SK-N-SH treated with all-trans-retinoic acid at 6 μM for 48 hours (cell line): Measurements from ENCODE around the gene CREBRF.

Experiments used
- ATAC-seq: fragments of 200-7000 bp; cut with Tn5 transposase; 3 replicates; pipeline ENCODE4 v1.9.1; 2020; ENCODE audit warnings: mild to moderate bottlenecking, moderate library complexity
- ARNTL ChIP-seq: fragments of 450-650 bp; formaldehyde crosslinking; IDR thresholded peaks from 2 replicates; pipeline ENCODE4 v1.5.0; 2020; ENCODE audit warnings: low read depth, mild to moderate bottlenecking, moderate library complexity, borderline replicate concordance
- BACH2 ChIP-seq: fragments of 250-450 bp; sonication (Bioruptor Pico); IDR thresholded peaks from 2 replicates; pipeline ENCODE4 v1.9.0; 2021; ENCODE audit warnings: mild to moderate bottlenecking, borderline replicate concordance
- CREB5 ChIP-seq: fragments of 250-450 bp; sonication (Bioruptor Pico); IDR thresholded peaks from 2 replicates; pipeline ENCODE4 v1.5.1; 2020; ENCODE audit warnings: low read depth, mild to moderate bottlenecking, moderate library complexity
- CSDC2 ChIP-seq: fragments of 250-450 bp; sonication (Bioruptor Pico); IDR thresholded peaks from 2 replicates; pipeline ENCODE4 v1.5.0; 2020; ENCODE audit warnings: mild to moderate bottlenecking, moderate library complexity
- ESRRG ChIP-seq: fragments of 250-450 bp; sonication (Bioruptor Pico); IDR thresholded peaks from 2 replicates; pipeline ENCODE4 v1.6.1; 2021; ENCODE audit warnings: mild to moderate bottlenecking
- GLIS3 ChIP-seq: fragments of 250-450 bp; sonication (Bioruptor Pico); IDR thresholded peaks from 2 replicates; pipeline ENCODE4 v1.5.0; 2020; ENCODE audit warnings: mild to moderate bottlenecking, moderate library complexity
- ISL1 ChIP-seq: fragments of 250-450 bp; sonication (Bioruptor Pico); IDR thresholded peaks from 2 replicates; pipeline ENCODE4 v2.1.2; 2022; ENCODE audit warnings: mild to moderate bottlenecking, moderate library complexity
- OSR1 ChIP-seq: fragments of 250-450 bp; sonication (Bioruptor Pico); IDR thresholded peaks from 2 replicates; pipeline ENCODE4 v1.8.0; 2022; ENCODE audit warnings: moderate library complexity, mild to moderate bottlenecking, inconsistent platforms
- PATZ1 ChIP-seq: fragments of 250-450 bp; sonication (Bioruptor Pico); IDR thresholded peaks from 2 replicates; pipeline ENCODE4 v1.8.0; 2020; ENCODE audit warnings: mild to moderate bottlenecking, moderate library complexity, borderline replicate concordance
- PPARA ChIP-seq: fragments of 250-450 bp; sonication (Bioruptor Pico); IDR thresholded peaks from 2 replicates; pipeline ENCODE4 v1.5.0; 2020; ENCODE audit warnings: mild to moderate bottlenecking, borderline replicate concordance
- RARB ChIP-seq: fragments of 250-450 bp; sonication (Bioruptor Pico); IDR thresholded peaks from 2 replicates; pipeline ENCODE4 v1.8.0; 2021; ENCODE audit warnings: mild to moderate bottlenecking, moderate library complexity
- ZFP30 ChIP-seq: fragments of 450-650 bp; formaldehyde crosslinking; IDR thresholded peaks from 2 replicates; pipeline ENCODE4 v1.5.0; 2022; ENCODE audit warnings: mild to moderate bottlenecking, moderate library complexity
- ZNF565 ChIP-seq: fragments of 450-650 bp; formaldehyde crosslinking; conservative IDR thresholded peaks from 2 replicates; pipeline ENCODE4 v1.5.0; 2020; ENCODE audit warnings: low read depth, mild to moderate bottlenecking, moderate library complexity
- ZNF70 ChIP-seq: fragments of 450-650 bp; formaldehyde crosslinking; IDR thresholded peaks from 2 replicates; pipeline ENCODE4 v1.5.0; 2020; ENCODE audit warnings: mild to moderate bottlenecking, moderate library complexity
- ZNF8 ChIP-seq: fragments of 450-650 bp; formaldehyde crosslinking; IDR thresholded peaks from 2 replicates; pipeline ENCODE4 v1.5.0; 2020; ENCODE audit warnings: mild to moderate bottlenecking, moderate library complexity
- TF ChIP-seq, protein P1 (sequence below): fragments of 250-450 bp; sonication (Bioruptor Pico); IDR thresholded peaks from 2 replicates; pipeline ENCODE4 v1.5.1; 2021; ENCODE audit warnings: mild to moderate bottlenecking, moderate library complexity
- TF ChIP-seq, protein P2 (sequence below): fragments of 250-450 bp; sonication (Bioruptor Pico); IDR thresholded peaks from 2 replicates; pipeline ENCODE4 v1.8.0; 2021; ENCODE audit warnings: low read depth, mild to moderate bottlenecking, moderate library complexity, borderline replicate concordance
- TF ChIP-seq, protein P3 (sequence below): fragments of 250-450 bp; sonication (Bioruptor Pico); IDR thresholded peaks from 2 replicates; pipeline ENCODE4 v1.5.0; 2020; ENCODE audit warnings: mild to moderate bottlenecking, moderate library complexity

CREBRF gene

DNA sequence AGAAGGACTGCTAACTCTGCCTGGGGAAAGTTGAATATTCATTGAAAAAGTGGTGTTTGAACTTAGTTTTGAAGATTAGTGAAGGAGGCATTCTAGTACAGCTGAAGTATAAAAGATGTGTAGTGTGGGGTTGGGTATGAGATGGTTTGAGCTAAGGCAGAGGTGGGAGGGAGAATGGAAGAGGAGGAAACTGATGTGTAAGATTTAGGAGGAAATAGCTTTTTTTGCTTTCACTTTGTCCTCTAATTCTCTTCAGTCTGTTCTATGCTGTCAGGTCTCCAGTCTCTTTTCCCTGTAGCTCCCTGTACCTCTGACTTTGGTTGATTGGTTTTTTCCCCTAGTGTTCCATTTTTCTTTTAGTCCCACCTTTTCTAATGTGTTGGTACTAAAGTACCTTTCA lies 9.0 kb downstream of the CREBRF start:
- ATAC-seq, result no peak
- TF ChIP-seq PPARA (CRISPR knock-in tag), result no peak
- TF ChIP-seq ARNTL, result no peak
- no peak for TF ChIP-seq ZNF70 (CRISPR knock-in tag)
- no peak for TF ChIP-seq ISL1 (CRISPR knock-in tag)
- no peak for TF ChIP-seq GLIS3 (CRISPR knock-in tag)
- no peak for TF ChIP-seq PATZ1 (CRISPR knock-in tag)
- no peak for TF ChIP-seq ZFP30 (CRISPR knock-in tag)
- no peak for TF ChIP-seq ZNF8 (CRISPR knock-in tag)
- no peak for TF ChIP-seq OSR1

GRCh38 chr5:173069671-173070070 lies 13.5 kb downstream of the CREBRF start:
- TF ChIP-seq, protein P1, sequence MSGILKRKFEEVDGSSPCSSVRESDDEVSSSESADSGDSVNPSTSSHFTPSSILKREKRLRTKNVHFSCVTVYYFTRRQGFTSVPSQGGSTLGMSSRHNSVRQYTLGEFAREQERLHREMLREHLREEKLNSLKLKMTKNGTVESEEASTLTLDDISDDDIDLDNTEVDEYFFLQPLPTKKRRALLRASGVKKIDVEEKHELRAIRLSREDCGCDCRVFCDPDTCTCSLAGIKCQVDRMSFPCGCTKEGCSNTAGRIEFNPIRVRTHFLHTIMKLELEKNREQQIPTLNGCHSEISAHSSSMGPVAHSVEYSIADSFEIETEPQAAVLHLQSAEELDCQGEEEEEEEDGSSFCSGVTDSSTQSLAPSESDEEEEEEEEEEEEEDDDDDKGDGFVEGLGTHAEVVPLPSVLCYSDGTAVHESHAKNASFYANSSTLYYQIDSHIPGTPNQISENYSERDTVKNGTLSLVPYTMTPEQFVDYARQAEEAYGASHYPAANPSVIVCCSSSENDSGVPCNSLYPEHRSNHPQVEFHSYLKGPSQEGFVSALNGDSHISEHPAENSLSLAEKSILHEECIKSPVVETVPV (CRISPR knock-in tag), result no peak
- TF ChIP-seq ARNTL (no peak), ISL1 (CRISPR knock-in tag) (no peak), OSR1 (no peak), ZNF565 (CRISPR knock-in tag) (no peak), ESRRG (CRISPR knock-in tag) (no peak), BACH2 (CRISPR knock-in tag) (no peak), ZFP30 (CRISPR knock-in tag) (no peak), PATZ1 (CRISPR knock-in tag) (no peak), CSDC2 (CRISPR knock-in tag) (no peak), CREB5 (CRISPR knock-in tag) (no peak), GLIS3 (CRISPR knock-in tag) (no peak), PPARA (CRISPR knock-in tag) (no peak), RARB (CRISPR knock-in tag) (no peak)
- TF ChIP-seq, protein P2, sequence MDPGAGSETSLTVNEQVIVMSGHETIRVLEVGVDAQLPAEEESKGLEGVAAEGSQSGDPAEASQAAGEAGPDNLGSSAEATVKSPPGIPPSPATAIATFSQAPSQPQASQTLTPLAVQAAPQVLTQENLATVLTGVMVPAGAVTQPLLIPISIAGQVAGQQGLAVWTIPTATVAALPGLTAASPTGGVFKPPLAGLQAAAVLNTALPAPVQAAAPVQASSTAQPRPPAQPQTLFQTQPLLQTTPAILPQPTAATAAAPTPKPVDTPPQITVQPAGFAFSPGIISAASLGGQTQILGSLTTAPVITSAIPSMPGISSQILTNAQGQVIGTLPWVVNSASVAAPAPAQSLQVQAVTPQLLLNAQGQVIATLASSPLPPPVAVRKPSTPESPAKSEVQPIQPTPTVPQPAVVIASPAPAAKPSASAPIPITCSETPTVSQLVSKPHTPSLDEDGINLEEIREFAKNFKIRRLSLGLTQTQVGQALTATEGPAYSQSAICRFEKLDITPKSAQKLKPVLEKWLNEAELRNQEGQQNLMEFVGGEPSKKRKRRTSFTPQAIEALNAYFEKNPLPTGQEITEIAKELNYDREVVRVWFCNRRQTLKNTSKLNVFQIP (CRISPR knock-in tag), result no peak
- TF ChIP-seq, protein P3, sequence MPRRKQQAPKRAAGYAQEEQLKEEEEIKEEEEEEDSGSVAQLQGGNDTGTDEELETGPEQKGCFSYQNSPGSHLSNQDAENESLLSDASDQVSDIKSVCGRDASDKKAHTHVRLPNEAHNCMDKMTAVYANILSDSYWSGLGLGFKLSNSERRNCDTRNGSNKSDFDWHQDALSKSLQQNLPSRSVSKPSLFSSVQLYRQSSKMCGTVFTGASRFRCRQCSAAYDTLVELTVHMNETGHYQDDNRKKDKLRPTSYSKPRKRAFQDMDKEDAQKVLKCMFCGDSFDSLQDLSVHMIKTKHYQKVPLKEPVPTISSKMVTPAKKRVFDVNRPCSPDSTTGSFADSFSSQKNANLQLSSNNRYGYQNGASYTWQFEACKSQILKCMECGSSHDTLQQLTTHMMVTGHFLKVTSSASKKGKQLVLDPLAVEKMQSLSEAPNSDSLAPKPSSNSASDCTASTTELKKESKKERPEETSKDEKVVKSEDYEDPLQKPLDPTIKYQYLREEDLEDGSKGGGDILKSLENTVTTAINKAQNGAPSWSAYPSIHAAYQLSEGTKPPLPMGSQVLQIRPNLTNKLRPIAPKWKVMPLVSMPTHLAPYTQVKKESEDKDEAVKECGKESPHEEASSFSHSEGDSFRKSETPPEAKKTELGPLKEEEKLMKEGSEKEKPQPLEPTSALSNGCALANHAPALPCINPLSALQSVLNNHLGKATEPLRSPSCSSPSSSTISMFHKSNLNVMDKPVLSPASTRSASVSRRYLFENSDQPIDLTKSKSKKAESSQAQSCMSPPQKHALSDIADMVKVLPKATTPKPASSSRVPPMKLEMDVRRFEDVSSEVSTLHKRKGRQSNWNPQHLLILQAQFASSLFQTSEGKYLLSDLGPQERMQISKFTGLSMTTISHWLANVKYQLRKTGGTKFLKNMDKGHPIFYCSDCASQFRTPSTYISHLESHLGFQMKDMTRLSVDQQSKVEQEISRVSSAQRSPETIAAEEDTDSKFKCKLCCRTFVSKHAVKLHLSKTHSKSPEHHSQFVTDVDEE (CRISPR knock-in tag), result no peak
- TF ChIP-seq, all 23 proteins: peak for 0
- no peak for ATAC-seq
